Germinal center (tissue), 1 donor: Measurements from ENCODE around the gene SLC9B2.

Experiments used
- DNase-seq: peaks from one replicate; pipeline ENCODE4 v3.0.0; 2012; ENCODE audit warnings: mixed read lengths, low spot score

The SLC9B2 gene, protein sequence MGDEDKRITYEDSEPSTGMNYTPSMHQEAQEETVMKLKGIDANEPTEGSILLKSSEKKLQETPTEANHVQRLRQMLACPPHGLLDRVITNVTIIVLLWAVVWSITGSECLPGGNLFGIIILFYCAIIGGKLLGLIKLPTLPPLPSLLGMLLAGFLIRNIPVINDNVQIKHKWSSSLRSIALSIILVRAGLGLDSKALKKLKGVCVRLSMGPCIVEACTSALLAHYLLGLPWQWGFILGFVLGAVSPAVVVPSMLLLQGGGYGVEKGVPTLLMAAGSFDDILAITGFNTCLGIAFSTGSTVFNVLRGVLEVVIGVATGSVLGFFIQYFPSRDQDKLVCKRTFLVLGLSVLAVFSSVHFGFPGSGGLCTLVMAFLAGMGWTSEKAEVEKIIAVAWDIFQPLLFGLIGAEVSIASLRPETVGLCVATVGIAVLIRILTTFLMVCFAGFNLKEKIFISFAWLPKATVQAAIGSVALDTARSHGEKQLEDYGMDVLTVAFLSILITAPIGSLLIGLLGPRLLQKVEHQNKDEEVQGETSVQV

DNA sequence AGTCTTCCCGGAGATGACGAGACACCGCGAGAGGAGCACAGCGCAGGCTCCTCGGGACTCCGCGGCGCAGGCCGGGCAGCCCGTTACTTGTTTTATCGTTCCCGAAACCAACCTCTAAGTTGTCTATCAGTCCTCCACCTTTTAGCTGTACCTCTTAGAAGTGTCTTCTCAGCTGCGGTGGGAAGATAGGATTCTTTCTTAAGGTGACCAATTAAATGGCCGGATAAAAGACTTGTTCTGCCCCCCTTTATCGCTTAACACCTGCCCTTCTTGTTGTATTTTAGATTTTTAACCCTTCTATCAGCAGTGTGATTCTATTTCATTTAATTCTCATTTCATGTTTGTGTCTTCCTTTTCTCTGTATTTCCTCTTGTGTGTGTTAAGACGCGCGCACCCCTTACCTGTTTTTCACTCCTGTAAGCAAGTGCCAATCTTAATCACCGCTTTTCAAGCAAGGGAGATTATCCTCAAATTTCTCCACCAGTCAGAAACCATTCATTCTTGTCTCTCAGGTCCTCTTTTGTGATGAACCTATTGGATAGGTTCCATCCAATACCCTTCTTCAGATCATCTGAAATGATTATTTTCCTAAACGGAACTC is at the start of gene SLC9B2:
Gene SLC9B2, minus strand, starts transcription at position 15 of the 601 bp plus-strand sequence. CDS start 9,211 bp downstream, outside the sequence.
- DNase-seq: no peak

DNA sequence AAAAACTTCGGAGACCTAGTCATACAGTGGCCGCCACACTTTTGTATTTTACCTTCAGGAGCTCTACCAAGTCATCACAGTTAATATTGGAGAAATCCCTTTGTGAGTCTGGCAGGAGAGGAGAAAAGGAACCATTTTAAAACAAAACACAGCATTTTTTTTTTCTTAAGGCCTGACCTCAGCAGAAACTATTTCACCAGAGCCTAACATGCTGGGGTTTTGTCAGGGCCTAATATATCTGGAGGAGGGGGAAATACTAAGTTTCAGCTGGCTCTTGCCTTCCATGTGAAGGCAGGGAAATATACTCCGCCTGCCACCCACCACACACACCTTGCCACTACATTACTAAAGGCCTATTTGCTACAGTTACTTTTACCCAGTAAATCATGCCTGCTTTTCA is 49.6 kb upstream of the SLC9B2 start:
- DNase-seq: no peak

DNA sequence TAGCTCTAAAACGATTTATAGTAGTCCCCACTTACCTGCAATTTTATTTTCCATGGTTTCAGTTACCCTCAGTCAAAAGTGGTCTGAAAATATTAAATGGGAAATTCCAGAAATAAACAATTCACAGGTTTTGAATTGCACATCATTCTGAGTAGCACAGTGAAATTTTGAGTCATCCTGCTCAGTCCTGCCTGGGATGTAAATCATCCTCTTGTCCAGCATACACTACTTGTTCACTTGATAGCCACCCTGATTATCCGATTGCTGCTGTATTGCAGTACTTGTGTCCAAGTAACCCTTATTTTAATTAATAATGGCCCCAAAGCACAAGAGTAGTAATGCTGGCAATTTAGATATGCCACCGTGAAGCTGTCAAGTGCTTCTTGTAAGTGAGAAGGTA is 46.6 kb upstream of the SLC9B2 start:
- no peak for DNase-seq

DNA sequence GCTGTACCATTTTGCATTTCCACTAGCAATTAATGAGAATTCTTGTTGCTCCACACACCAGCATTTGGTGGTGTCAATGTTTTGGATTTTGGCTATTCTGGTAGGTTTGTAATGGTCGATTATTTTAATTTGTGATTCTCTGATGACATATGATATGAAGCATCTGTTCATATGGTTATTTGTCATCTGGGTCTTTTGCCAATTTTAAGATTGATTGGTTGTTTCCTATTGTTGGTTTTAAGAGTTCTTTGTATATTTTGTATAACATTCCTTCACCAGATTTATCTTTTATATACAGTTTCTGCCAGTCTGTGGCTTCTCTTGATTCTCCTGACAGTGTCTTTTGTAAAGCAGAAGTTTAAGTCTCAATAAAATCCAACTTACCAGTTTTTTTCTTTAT is 41.6 kb upstream of the SLC9B2 start:
- DNase-seq: no peak

DNA sequence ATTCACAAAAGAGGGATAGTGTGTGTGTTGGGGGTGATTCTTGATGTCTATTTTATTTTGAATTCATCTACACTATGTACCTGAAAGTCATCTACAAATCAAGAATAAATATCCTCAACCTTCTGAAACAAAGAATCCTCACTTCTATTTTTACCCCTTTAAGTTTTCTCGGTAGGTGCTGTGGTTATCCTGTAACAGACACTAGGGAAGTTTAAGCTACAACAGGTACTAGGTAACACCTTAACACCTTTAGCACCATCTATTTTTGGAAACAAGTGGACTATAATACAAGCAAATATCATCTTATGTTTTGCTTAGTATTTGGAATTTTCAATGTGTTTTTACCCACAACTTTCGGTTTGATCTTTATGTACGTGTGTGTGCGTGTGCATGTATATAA is 35.0 kb upstream of the SLC9B2 start:
- DNase-seq: no peak

DNA sequence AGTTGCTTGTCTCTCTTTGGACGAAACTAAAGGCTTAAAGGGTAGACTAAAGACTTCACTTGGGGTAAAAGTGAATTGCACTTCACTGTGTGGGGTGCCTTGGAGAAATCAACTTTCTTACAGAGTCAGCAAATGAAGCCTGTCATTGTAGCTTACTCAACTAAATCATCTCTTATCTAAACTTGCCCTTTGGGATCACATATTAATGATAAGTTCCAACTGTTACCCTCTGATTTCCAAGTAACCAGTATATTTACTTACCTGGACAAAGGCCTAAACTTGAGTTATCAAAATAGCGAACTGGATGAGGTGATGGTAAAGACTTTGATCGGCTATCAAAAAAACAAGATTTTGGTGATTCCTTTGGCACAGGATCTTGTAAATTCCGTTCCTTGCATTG is 32.0 kb upstream of the SLC9B2 start:
- no peak for DNase-seq

DNA sequence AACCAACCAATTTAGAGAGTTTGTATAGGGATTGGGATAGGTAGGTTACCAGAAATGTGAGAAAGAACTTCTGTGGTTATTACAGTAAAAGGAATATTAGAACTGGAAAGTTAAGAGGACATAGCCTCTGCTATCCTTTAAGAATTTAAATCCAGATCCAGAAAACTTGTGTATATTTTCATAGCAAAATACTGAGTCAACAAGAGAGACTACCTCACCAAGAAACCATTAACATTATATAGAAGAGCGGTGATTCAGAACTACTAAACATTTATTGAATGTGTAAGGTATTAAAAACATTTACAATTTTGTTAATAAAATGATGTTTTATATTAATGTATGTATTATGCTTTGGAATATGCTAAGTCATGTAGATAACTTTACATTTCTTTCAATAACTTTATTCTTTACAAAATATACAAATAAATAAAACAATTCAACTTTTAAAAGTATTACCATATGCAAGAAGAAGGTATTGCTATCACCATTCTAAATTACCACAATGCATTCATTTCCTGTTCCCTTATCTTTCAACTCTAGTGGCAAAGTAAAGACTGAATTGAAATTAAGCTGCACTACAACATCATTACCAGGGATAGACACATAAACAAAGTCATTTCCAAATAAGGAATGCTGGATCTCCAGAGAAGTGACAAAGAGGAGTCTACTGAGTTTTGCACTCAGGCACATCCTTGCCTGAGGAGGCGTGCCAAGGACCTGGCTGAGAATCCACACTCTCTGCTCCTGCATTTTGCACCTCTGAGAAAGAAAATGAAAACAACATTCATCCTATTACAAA is 29.2 kb upstream of the SLC9B2 start:
- DNase-seq: no peak

DNA sequence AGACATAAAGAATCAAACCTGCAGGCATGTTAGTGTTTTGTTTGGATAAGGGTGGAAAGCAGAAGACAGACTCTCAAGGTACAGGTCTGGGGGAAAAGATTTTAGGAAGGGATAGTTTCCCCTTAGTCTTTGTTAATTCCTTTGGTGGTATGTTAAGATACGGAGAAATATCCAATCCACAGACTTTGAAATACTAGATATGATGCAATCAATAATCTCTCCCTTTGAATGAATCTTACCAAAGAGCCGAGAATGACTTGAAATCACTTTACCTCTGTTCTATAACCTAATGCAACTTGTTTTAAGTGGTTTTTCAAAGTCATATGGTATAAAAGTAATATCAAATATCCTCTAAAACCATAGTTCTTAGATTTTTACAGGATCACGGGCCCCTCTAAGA is 28.3 kb upstream of the SLC9B2 start:
- no peak for DNase-seq

DNA sequence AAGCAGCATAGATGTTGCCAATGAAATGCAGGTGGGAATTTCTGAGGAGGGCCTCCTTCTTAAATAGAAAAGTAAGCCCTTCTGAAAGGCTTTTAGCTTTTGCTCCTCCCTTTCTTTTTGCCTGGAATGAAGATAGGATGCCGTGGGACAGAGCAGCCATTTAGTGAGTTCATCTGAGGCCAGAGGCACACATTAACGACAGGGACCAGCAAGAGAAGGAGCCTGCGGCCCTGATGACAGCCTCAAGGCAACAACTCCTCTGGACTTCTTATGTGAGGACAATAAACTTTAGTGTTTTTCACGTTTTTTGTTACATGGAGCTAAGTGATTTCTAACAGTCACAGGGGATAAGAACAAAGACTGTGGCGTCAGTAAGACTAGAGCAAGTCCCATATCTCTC is 24.1 kb upstream of the SLC9B2 start:
- DNase-seq: no peak

DNA sequence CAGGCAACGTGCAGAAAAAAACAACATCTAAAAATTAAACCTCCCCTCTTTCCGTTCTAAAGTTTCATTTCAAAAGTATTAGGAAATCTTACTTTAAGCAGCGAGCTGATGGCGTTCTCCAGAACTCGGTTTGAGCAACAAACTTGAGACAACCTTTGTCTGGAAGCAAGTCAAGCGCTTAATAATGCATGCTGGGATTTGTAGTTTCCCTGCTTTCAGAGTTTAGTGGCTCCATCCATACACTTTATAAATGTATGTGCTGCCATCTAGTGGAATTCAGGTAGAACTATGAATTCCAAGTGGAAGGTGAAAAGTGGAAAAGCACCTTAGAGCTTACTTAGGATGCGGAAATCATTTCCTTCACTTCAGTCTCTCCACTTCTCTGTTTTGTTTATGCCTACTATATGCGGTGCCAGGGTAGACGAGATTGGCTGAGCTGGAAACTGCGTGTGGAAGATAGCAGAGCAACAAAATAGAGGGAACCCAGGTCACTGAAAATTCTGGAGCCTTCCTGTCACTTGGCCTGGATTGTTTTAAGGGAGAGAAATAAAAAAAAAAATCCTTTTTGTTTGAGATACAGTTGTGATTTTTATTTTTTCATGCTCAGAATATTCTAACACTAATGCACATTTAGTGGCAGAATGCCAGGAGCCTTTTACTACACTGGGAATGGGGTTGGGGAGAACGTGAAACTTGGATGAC is 23.3 kb upstream of the SLC9B2 start, which contains the start of gene BDH2:
Gene BDH2, minus strand, starts transcription at position 144 of the 702 bp plus-strand sequence. CDS start 3,580 bp downstream, outside the sequence.
- DNase-seq: peak; percentile 83

DNA sequence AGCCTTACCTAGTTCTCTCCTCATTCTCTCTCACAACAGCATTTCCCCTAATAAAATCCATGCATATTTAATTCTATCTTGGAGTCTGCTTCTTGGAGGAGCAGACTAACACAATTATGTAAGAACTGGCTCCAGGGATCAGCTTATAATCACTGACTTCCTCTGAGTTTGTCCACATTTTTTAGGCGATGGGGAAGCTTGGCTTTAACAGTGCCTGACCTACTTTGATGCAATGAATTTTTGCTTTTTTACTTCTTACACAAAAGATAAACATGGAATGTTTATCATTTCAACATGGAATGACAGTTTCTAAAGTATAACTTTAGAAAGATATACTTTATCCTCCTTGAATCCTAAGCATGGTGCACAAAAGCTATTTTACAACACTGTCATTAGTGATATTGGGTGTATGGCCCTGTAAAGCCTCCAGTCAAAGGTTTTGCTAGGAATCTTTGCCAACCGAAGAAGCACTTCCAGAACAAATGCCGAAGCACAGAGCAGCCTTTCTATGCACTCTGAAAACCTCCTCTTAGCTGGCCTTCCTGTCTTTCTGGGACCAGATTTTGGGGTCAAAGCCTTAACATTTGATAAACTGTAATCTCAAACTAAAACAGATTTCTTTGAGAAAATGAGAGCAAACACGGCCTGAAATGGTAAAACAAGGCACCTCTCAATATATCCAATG is 22.3 kb upstream of the SLC9B2 start:
- no peak for DNase-seq

DNA sequence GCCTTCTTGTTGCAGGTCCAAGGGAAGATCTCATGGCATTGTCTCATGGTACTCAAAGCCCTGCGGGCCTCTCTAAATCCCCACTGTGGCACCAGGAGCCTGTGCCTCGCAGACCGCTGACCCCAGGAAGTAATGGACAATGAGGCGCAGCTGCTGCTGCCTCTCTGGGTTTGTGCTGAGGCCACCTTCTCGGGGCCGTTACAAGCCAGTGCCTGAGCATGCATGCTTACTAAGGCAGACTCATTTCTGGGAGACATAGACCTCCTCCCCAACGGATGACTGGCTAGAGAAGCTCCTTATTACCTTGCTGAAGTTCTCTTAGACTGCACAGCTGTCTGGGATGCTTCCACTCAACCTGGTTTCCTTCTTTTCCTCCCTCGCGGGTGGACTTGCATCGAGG is 21.8 kb upstream of the SLC9B2 start:
- DNase-seq: no peak

DNA sequence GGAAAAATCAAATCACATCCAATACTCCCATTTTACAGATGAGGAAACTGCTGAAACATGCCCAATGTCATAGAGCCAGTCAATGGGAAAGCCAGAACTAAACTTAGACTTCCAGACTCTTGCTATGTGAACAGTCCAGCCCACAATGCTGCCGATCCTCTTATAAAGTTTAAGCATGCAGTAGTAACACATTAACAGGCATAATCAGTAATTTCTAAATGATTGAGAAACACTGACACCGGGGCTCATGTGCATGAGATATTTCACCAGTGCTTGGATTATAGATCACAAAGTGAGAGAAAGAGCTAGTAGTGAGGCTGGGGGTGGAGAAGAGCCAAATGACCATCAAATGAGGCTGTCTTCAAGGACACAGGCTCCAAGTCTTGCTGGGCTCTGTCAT is 20.6 kb upstream of the SLC9B2 start:
- DNase-seq: no peak

DNA sequence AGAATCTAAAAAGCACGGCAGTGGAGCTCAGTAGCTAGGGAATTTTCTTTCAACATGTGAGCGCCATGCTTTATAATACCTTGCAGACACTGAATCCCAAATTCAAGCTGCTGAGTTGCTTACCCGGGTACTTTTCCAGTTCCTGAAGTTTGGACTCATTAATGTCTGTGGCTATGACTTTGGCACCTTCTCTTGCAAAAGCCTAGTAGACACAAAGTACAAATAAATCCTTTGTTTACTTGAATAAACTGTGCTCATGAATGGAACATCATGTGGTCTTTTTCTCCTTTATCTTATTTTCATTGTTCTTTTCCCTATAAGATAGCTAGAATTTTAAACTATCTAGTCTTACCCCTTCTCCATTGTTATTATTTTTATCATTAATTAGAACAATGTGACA is 18.5 kb upstream of the SLC9B2 start:
- no peak for DNase-seq

DNA sequence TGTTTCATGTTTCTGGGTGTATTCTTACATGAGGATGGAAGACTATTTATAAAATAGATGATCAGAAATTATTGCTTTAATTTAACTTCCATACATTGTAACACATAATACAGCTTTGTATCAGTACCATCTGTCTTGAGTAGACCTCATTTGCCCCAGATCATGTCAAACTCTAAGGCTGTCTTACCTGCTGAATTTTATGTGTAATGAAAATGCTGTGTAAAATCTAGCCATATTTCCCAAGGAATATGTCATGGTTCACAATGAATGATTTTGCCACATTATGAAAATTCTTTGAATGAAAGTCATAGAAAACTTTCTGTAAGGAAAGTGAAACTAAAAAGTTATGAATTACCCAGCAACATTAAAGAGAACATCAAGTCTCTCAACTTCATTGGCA is 15.7 kb upstream of the SLC9B2 start:
- no peak for DNase-seq

DNA sequence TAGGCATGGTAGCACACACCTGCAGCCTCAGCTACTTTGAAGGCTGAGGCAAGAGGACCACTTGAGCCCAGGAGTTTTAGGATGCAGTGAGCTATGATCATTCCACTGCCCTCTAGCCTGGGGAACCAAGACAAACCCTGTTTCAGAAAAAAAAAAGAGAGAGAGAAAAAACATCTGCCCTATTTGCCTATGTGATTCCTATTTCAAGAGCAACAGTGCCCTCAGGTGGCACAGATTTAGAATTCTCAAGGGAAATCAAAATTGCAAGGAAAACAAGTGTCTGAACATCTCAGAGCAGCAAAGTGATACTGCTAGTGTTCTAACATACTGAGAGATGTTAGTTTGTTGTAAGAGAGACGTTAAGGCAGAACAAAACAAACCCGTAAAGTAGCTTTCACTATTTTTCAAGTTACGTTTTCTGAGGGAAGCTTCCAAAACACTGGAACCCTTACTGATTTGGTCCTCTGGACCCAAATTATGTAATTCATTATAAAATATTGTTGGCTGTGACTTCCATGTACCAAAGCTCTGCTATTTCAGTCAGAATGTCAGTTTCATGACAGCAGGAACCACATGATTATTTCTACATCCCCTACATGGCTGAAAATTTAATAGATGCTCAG is 15.2 kb upstream of the SLC9B2 start:
- peak; percentile 50 for DNase-seq

DNA sequence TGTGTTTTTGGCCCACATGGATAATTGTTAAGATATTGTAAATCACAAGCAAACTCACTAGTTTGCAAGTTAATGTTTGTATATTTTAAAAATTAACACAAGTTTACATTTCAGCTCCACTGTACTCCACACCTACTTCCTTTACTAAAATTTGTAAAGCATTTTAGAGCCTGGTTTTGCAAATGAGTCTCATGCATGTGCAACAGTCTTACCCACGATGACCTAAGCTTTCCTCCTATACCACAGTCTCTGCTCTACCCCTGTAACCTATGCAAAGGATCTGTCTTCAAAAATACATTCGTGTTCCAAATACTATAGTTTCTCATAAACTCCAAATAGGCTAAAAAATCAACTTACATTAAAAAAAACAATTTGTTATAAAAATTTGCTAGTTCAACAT is 12.9 kb upstream of the SLC9B2 start:
- DNase-seq: no peak

DNA sequence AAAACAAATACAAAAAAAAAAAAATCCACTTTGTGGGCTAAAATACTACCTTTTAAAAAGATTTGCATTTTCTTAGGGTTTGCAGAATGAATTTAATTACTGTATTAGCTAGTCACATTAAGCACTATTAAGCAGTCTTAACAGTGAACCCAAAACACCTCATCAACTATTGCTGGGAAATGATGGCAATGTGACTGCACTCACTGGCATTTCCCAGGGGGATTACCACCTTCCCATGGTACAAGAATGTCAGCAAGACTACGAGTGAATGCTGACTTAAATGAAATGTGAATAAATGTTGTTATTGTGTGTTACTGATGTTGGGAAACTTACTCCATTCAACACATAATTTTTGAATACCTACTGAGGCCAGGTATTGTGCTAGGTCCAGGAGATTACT is 10.0 kb upstream of the SLC9B2 start:
- no peak for DNase-seq

DNA sequence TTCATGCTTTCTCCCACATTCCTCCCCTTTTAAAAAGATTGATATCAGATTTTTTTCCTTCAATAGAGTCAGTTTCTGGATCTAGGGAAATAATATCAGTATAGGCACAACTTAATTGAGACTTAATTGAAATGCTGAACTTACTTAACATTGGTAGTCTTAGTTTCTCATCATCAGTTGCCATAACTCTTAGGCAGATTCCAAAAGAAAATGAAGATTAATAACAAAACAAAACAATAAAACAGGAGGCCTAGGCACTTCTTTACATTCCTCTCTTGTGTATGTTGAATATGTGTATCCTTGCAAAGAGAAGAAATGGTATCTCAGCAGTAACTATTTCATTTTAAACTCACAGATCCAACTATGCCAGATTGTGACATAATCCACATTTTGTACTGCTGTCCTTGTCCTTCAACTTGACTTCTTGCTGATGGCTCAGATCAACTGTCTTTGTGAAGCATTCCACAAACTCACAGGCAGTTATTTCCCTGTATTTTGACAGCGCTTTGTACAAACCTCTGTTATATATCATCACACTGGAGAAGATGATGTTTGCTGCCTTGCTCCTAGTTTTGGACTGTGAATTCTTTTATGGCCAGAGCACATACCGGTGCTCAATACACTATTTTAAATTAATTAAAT is 9.1 kb upstream of the SLC9B2 start:
- no peak for DNase-seq

DNA sequence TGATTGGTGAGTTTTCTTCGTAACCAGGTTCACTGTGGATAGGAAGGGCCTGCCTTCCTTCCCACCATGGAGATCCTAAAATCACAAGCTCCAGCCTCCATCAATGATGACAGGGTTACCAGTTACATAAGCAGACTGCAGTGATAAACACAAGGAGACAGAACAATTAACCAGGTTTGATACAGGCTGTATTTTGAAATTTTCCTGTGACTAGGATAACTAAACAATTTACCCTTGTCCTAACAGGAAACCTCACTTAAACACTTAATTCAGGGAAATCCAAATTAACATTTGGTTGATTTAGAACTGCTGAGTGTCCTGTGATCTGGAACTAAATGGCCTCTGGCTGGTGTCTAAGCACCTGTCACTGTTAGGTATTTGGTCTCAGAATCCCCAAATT is 3.1 kb upstream of the SLC9B2 start:
- no peak for DNase-seq
